HL-60 (cell line): ENCODE data around the gene EMX2.

Source experiments
- CTCF ChIP-seq: IDR thresholded peaks from one replicate; pipeline ENCODE4 v1.5.1; 2011; ENCODE audit warnings: low read length, control low read depth, inconsistent platforms; ENCODE audit not compliant: insufficient read depth
- REST ChIP-seq: IDR thresholded peaks from 2 replicates; pipeline ENCODE4 v1.6.1; 2012; ENCODE audit warnings: low read depth; ENCODE audit not compliant: insufficient replicate concordance

- TF ChIP-seq CTCF: no peak
- TF ChIP-seq REST: no peak
Observed at GRCh38 chr10:117539361-117539773, 3.2 kb upstream of the EMX2 start.
